Stimulated activated effector memory CD8-positive, alpha-beta T cell treated with anti-CD3 and anti-CD28 coated beads, Interleukin-12 subunit alpha, Interleukin-12 subunit beta, amount 100 ng/mL, for 72 hours (primary cell): ENCODE data around the gene DLG2.
"Not testable (repeated sequence)": the region's sequence is repeated elsewhere in the genome, so short reads cannot be mapped to it uniquely, and the experiment has no call there.

ENCODE experiments used
- ATAC-seq: fragments of 150-1000 bp; cut with Tn5 transposase; 2 replicates; pipeline ENCODE4 v1.10.0; 2021
- DNase-seq, 2 donors: peaks; one replicate each; pipeline ENCODE4 v3.0.0; 2021 to 2022; ENCODE audit warnings: low spot score in 2 of 2
- H3K27ac Mint-ChIP-seq: one replicate; pipeline ENCODE4 v1.8.0; 2022; ENCODE audit warnings: mild to moderate bottlenecking, mixed read lengths
- H3K36me3 Mint-ChIP-seq: one replicate; pipeline ENCODE4 v1.8.0; 2022; ENCODE audit warnings: mild to moderate bottlenecking, mixed read lengths
- H3K4me1 Mint-ChIP-seq: one replicate; pipeline ENCODE4 v1.8.0; 2022; ENCODE audit warnings: mixed read lengths
- H3K4me3 Mint-ChIP-seq: one replicate; pipeline ENCODE4 v1.8.0; 2022; ENCODE audit warnings: mild to moderate bottlenecking, mixed read lengths
- H3K9me3 Mint-ChIP-seq: one replicate; pipeline ENCODE4 v1.8.0; 2022; ENCODE audit warnings: mixed read lengths

The DLG2 gene

GRCh38 chr11:84381666-84382065 lies 1245.5 kb downstream of the DLG2 start:
- no peak overlapping the region for H3K4me3 Mint-ChIP-seq
- peaks cover 8% of the 10 kb centered on the region for H3K9me3 Mint-ChIP-seq
- ATAC-seq (no peak), DNase-seq (no peak)
- no peak overlapping the region for H3K27ac Mint-ChIP-seq
- H3K36me3 Mint-ChIP-seq, result no peaks in the 10 kb centered on the region
- no peaks in the 10 kb centered on the region for H3K4me1 Mint-ChIP-seq

DNA sequence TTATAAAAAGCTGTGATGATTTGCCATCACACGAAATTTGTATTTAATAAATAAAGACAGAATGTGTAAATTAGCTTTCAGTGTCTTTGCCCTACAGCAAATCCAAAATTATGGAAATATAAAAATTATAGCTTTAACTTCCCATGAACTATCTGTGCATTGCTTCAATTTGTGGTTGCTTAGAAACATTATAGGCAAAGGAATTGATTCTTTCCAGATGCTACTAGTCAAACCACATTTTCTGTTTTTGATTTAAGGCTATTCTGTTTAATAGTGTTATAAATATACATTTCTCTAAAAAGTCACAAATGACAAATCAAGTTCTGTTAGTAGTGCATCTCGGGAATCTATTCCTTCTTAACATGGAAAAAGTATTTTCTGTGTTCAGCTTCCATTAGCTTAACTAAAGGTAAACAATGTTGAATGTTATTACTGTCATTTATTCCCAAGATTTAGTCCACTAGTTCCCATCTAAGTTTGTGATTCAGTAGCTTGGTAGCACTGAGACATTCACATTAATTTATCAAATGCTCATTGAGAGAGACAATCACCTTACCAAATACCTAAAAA lies 1254.7 kb downstream of the DLG2 start:
- H3K4me1 Mint-ChIP-seq, result no peaks in the 10 kb centered on the region
- no peak overlapping the region for H3K27ac Mint-ChIP-seq
- no peak overlapping the region for H3K4me3 Mint-ChIP-seq
- no peaks in the 10 kb centered on the region for H3K36me3 Mint-ChIP-seq
- ATAC-seq, result no peak
- peaks cover 7% of the 10 kb centered on the region for H3K9me3 Mint-ChIP-seq
- DNase-seq, result no peak

DNA sequence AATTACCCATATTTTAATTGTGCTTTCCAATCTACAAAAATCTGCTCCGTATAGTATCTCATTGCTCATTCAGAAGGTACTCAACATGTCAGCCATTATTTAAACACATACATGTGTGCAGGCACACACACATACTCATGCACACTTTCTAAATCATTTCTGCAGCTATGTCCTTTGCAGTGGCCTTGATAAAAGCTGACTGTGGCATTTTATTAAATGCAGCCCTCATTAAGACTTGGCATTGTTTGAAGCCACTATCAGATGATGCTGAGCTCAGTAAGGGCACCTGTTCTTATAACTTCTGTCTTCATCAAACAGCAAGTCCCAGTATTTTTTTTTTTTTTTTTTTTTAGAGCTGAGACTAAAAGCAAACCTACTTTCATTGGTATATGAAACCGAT lies 1269.1 kb downstream of the DLG2 start:
- no peak for DNase-seq
- H3K4me3 Mint-ChIP-seq, result no peak overlapping the region
- peaks cover 25% of the 10 kb centered on the region for H3K9me3 Mint-ChIP-seq
- no peak overlapping the region for H3K27ac Mint-ChIP-seq
- H3K4me1 Mint-ChIP-seq, result no peaks in the 10 kb centered on the region
- H3K36me3 Mint-ChIP-seq, result no peaks in the 10 kb centered on the region
- no peak for ATAC-seq

DNA sequence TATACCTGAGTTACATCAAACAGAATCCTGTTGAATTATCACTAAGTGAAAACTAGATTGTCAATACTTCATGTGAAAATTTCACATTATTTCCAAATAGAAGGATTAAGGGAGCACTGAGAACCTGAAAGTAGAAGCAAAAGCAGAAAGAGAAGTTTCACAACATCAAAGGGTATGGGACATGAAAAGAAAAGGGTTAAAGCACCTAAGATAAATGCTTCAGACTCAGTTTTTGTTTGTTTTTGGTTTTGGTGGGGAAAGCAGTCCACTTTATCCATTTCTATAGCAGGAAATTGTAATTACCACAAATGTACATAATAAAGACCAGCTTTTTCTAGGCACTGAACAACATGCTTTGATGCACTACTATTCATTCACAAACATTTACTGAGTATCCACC lies 1271.2 kb downstream of the DLG2 start:
- ATAC-seq (no peak), DNase-seq (no peak)
- no peak overlapping the region for H3K27ac Mint-ChIP-seq
- no peaks in the 10 kb centered on the region for H3K4me1 Mint-ChIP-seq
- H3K36me3 Mint-ChIP-seq, result no peaks in the 10 kb centered on the region
- no peak overlapping the region for H3K4me3 Mint-ChIP-seq
- peaks cover 29% of the 10 kb centered on the region for H3K9me3 Mint-ChIP-seq

GRCh38 chr11:84345597-84345996 lies 1281.5 kb downstream of the DLG2 start:
- Mint-ChIP-seq H3K36me3 (no peaks in the 10 kb centered on the region), H3K9me3 (peaks cover 9% of the 10 kb centered on the region), H3K4me1 (no peaks in the 10 kb centered on the region), H3K4me3 (no peak overlapping the region), H3K27ac (no peak overlapping the region)
- DNase-seq, result no peak
- ATAC-seq, result no peak

DNA sequence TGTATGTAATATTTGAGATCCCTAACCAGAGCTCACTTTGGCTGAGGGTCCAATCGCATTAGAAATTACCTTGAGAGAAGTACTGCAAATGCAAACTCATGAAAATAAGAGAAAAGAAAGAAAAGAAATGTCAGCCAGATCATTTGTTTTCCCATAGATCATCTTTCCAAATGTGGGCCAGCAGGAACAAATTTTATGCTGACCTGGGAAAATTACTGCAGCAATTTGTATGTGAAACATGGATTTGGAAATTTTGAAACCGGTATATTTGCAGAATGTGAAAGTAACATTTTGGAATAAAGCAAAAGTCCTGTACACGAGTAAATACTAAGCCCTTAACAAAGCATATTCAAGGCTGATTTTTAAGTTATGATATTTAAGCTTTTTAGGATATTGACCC lies 1282.1 kb downstream of the DLG2 start:
- no peak overlapping the region for H3K4me3 Mint-ChIP-seq
- peaks cover 11% of the 10 kb centered on the region for H3K9me3 Mint-ChIP-seq
- H3K27ac Mint-ChIP-seq, result no peak overlapping the region
- H3K4me1 Mint-ChIP-seq, result no peaks in the 10 kb centered on the region
- ATAC-seq, result no peak
- DNase-seq, result no peak
- no peaks in the 10 kb centered on the region for H3K36me3 Mint-ChIP-seq

- Mint-ChIP-seq H3K36me3 (no peaks in the 10 kb centered on the region), H3K27ac (no peak overlapping the region), H3K4me1 (no peaks in the 10 kb centered on the region), H3K9me3 (peaks cover 28% of the 10 kb centered on the region), H3K4me3 (no peak overlapping the region)
- no peak for DNase-seq
- ATAC-seq, result no peak
Observed at GRCh38 chr11:84339796-84340195, 1287.3 kb downstream of the DLG2 start.

DNA sequence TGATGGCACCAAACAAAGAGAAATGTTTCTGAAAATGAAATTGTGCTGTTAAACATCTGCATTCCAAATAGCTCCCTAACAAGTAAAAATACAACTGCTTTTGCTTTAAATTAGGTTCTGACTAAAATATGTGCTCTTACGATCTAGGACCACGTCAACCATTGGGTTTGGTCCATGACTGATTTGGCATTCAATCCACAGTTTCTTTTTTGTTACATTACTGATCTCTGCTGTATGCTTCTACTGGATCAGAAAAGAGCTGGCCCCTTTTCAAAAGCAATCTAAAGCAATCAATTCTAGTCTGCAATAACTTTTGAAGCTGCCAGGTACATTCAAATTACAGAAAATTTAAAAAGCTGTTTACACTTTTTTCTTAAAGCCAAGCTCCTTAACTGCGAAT lies 1293.9 kb downstream of the DLG2 start:
- Mint-ChIP-seq H3K9me3 (peaks cover 24% of the 10 kb centered on the region), H3K27ac (no peak overlapping the region), H3K4me3 (no peak overlapping the region), H3K36me3 (no peaks in the 10 kb centered on the region), H3K4me1 (no peaks in the 10 kb centered on the region)
- ATAC-seq (no peak), DNase-seq (no peak)

DNA sequence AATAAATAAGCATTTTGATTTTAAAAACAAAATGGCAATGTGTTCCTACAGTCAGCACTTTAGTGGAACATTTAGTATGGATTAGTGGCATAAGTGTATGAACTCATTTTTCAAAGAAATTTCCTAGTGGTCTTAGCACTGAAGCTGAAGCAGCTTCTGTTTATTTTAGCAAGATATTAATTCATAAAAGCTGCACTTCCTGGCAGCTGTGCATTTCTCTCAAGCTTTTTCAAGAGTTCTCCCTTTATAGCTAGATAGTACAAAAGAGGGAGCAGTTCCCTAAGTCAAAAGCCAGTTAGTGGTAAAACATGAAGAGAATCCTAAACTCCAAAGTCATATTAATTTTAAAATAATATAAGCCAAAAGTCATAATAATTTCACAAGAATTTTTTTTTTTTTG lies 1304.9 kb downstream of the DLG2 start:
- H3K4me1 Mint-ChIP-seq, result no peaks in the 10 kb centered on the region
- H3K27ac Mint-ChIP-seq, result no peak overlapping the region
- no peak overlapping the region for H3K4me3 Mint-ChIP-seq
- peaks cover 31% of the 10 kb centered on the region for H3K9me3 Mint-ChIP-seq
- DNase-seq (no peak), ATAC-seq (no peak)
- no peaks in the 10 kb centered on the region for H3K36me3 Mint-ChIP-seq

GRCh38 chr11:84319863-84320262 lies 1307.3 kb downstream of the DLG2 start:
- Mint-ChIP-seq H3K36me3 (no peaks in the 10 kb centered on the region), H3K4me1 (no peaks in the 10 kb centered on the region), H3K9me3 (peaks cover 22% of the 10 kb centered on the region), H3K4me3 (no peak overlapping the region), H3K27ac (no peak overlapping the region)
- no peak for DNase-seq
- ATAC-seq, result no peak

- DNase-seq, result no peak
- Mint-ChIP-seq H3K4me1 (no peaks in the 10 kb centered on the region), H3K9me3 (peaks cover 16% of the 10 kb centered on the region), H3K27ac (no peak overlapping the region), H3K4me3 (no peak overlapping the region), H3K36me3 (no peaks in the 10 kb centered on the region)
- peak; percentile 34 for ATAC-seq
Observed at GRCh38 chr11:84316866-84317555, 1310.1 kb downstream of the DLG2 start.

- DNase-seq (no peak), ATAC-seq (no peak)
- Mint-ChIP-seq H3K4me1 (no peaks in the 10 kb centered on the region), H3K27ac (no peak overlapping the region), H3K4me3 (no peak overlapping the region), H3K36me3 (no peaks in the 10 kb centered on the region), H3K9me3 (peaks cover 17% of the 10 kb centered on the region)
Observed at GRCh38 chr11:84313830-84314359, 1313.2 kb downstream of the DLG2 start.

- Mint-ChIP-seq H3K36me3 (no peaks in the 10 kb centered on the region), H3K4me3 (no peak overlapping the region), H3K4me1 (no peaks in the 10 kb centered on the region), H3K27ac (no peak overlapping the region), H3K9me3 (peaks cover 20% of the 10 kb centered on the region)
- DNase-seq (no peak), ATAC-seq (no peak)
Observed at GRCh38 chr11:84310268-84310667, 1316.9 kb downstream of the DLG2 start.

DNA sequence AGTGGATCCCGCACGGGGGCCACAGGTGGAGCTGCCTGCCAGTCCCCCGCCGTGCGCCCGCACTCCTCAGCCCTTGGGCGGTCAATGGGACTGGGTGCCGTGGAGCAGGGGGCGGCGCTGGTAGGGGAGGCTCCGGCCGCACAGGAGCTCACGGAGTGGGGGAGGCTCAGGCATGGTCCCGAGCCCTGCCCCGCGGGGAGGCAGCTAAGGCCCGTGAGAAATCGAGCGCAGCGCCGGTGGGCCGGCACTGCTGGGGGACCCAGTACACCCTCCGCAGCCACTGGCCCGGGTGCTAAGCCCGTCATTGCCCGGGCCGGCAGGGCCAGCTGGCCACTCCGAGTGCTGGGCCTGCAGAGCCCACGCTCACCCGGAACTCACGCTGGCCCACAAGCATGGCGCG lies 1318.7 kb downstream of the DLG2 start:
- H3K4me1 Mint-ChIP-seq, DNase-seq, H3K36me3 Mint-ChIP-seq, H3K4me3 Mint-ChIP-seq, H3K27ac Mint-ChIP-seq, ATAC-seq: not testable (repeated sequence)
- peaks cover 26% of the 10 kb centered on the region for H3K9me3 Mint-ChIP-seq

GRCh38 chr11:84300092-84300491 lies 1327.1 kb downstream of the DLG2 start:
- no peaks in the 10 kb centered on the region for H3K36me3 Mint-ChIP-seq
- ATAC-seq, result no peak
- no peak overlapping the region for H3K27ac Mint-ChIP-seq
- H3K4me1 Mint-ChIP-seq, result no peaks in the 10 kb centered on the region
- peaks cover 6% of the 10 kb centered on the region for H3K9me3 Mint-ChIP-seq
- no peak overlapping the region for H3K4me3 Mint-ChIP-seq
- DNase-seq, result no peak

- Mint-ChIP-seq H3K9me3 (peaks cover 2% of the 10 kb centered on the region), H3K27ac (no peak overlapping the region), H3K4me1 (no peaks in the 10 kb centered on the region), H3K4me3 (no peak overlapping the region), H3K36me3 (no peaks in the 10 kb centered on the region)
- ATAC-seq, result no peak
- no peak for DNase-seq
Observed at GRCh38 chr11:84297570-84297969, 1329.6 kb downstream of the DLG2 start.
